HepG2 (cell line): ENCODE data around the gene PSKH1. TPM values are rescaled to one million over a fixed set of nuclear protein-coding genes. Genes with fewer than 3 reads are reported as not detected.

ENCODE experiments used
- ATAC-seq: fragments of 200-7000 bp; cut with Tn5 transposase; 3 replicates; pipeline ENCODE4 v1.9.1; 2020; ENCODE audit warnings: mild to moderate bottlenecking, moderate library complexity
- BruUV-seq: library from RNA; stranded (reverse); fragments of 400-500 nt; replicated peaks from 2 replicates; lab custom pipeline; 2021; lab: Mats Ljungman, UMichigan
- CTCF ChIA-PET: fragments of 300-600 bp; formaldehyde crosslinking; extraction: SDS; loops from one replicate; lab custom pipeline; 2021; ENCODE audit warnings: low total read pairs, inconsistent platforms, low intra/inter-chr PET ratio; lab: Yijun Ruan, JAX
- POLR2A ChIA-PET: fragments of 350-600 bp; sonication (Branson Sonifier 250); formaldehyde crosslinking; loops from one replicate; lab custom pipeline; 2020; ENCODE audit warnings: antibody characterized with exemption, inconsistent platforms; lab: Yijun Ruan, JAX
- DNase-seq: peaks from one replicate; pipeline ENCODE4 v3.0.0-alpha.2; 2015; ENCODE audit warnings: low spot score
- FAIRE-seq: peaks from 3 replicates; lab custom pipeline; 2011; peaks lifted over from hg19 to GRCh38; lab: Jason Lieb, UNC
- H2AFZ ChIP-seq: one replicate; pipeline ENCODE4 v1.6.1; 2011; ENCODE audit warnings: low read length, inconsistent platforms
- H3K27ac ChIP-seq: fragments of 300-600 bp; 3 replicates; pipeline ENCODE4 v1.8.0; 2011; ENCODE audit warnings: mixed run types, mild to moderate bottlenecking, mixed read lengths, low read length, inconsistent platforms; ENCODE audit not compliant: insufficient read depth; ENCODE audit errors: extremely low read length
- H3K27me3 ChIP-seq, 2 experiments: fragments of 200-600 bp in 1 of 2; 2 replicates in 1 of 2; 3 replicates in 1 of 2; pipeline versions ENCODE4 v1.6.0 to v1.8.0; 2011; ENCODE audit warnings: low read length in 2 of 2, mild to moderate bottlenecking in 2 of 2, moderate library complexity in 2 of 2, inconsistent platforms in 1 of 2; ENCODE audit not compliant: insufficient read depth in 2 of 2, control insufficient read depth in 1 of 2
- H3K36me3 ChIP-seq, 2 experiments: fragments of 200-600 bp in 1 of 2; replicated peaks in 1 of 2; 2 replicates in 1 of 2; 3 replicates in 1 of 2; pipeline versions ENCODE4 v1.5.1 to v1.8.0; 2011; ENCODE audit warnings: low read length in 2 of 2, inconsistent platforms in 1 of 2; ENCODE audit not compliant: insufficient read depth in 2 of 2, control insufficient read depth in 1 of 2
- H3K4me1 ChIP-seq: 2 replicates; pipeline ENCODE4 v1.5.1; 2012; ENCODE audit warnings: low read length, inconsistent platforms; ENCODE audit not compliant: insufficient read depth
- H3K4me2 ChIP-seq: 2 replicates; pipeline ENCODE4 v1.6.0; 2011; ENCODE audit warnings: low read depth, low read length, inconsistent platforms
- H3K4me3 ChIP-seq, 3 experiments: fragments of 200-600 bp in 1 of 3; sonication (generic), shearing (Covaris generic) in 1 of 3; replicated peaks in 1 of 3; 2 replicates each; pipeline ENCODE4 v1.5.1; 2011 to 2016; ENCODE audit warnings: low read length in 3 of 3, inconsistent platforms in 2 of 3, low read depth in 2 of 3, mild to moderate bottlenecking in 2 of 3, control low read depth in 1 of 3, mixed read lengths in 1 of 3; ENCODE audit not compliant: insufficient read depth in 1 of 3
- H3K79me2 ChIP-seq: one replicate; pipeline ENCODE4 v1.6.1; 2011; ENCODE audit warnings: low read length, inconsistent platforms; ENCODE audit not compliant: insufficient read depth
- H3K9ac ChIP-seq: 2 replicates; pipeline ENCODE4 v1.6.0; 2011; ENCODE audit warnings: mild to moderate bottlenecking, low read depth, low read length, inconsistent platforms; ENCODE audit not compliant: insufficient read depth
- H3K9me3 ChIP-seq: 2 replicates; pipeline ENCODE4 v1.5.1; 2012; ENCODE audit warnings: mild to moderate bottlenecking, low read length
- H4K20me1 ChIP-seq: 2 replicates; pipeline ENCODE4 v1.6.0; 2011; ENCODE audit warnings: inconsistent platforms, mild to moderate bottlenecking, low read length, moderate library complexity; ENCODE audit not compliant: insufficient read depth
- ADNP ChIP-seq: sonication (generic); formaldehyde crosslinking; IDR thresholded peaks from 2 replicates; pipeline ENCODE4 v1.4.0; 2020; ENCODE audit warnings: missing genetic modification reagents
- JARID2 ChIP-seq: sonication (generic); formaldehyde crosslinking; IDR thresholded peaks from 2 replicates; pipeline ENCODE4 v1.8.1; 2023; ENCODE audit warnings: missing genetic modification reagents, inconsistent platforms; ENCODE audit not compliant: insufficient replicate concordance
- KLF13 ChIP-seq: sonication (generic); formaldehyde crosslinking; IDR thresholded peaks from 2 replicates; pipeline ENCODE4 v1.4.0; 2020; ENCODE audit warnings: mild to moderate bottlenecking, missing genetic modification reagents
- NFATC3 ChIP-seq: sonication (generic); formaldehyde crosslinking; IDR thresholded peaks from 2 replicates; pipeline ENCODE4 v1.5.1; 2020; ENCODE audit warnings: mild to moderate bottlenecking, missing genetic modification reagents
- POLR2G ChIP-seq: fragments of 200-400 bp; formaldehyde crosslinking; IDR thresholded peaks from 2 replicates; pipeline ENCODE4 v1.6.1; 2018; ENCODE audit warnings: mild to moderate bottlenecking, low read depth, low read length, moderate library complexity
- PRDM10 ChIP-seq: sonication (generic); formaldehyde crosslinking; IDR thresholded peaks from 2 replicates; pipeline ENCODE4 v1.4.0; 2020; ENCODE audit warnings: low read depth, missing genetic modification reagents
- SALL1 ChIP-seq: sonication (generic); formaldehyde crosslinking; IDR thresholded peaks from 2 replicates; pipeline ENCODE4 v1.8.0; 2022; ENCODE audit warnings: mild to moderate bottlenecking, missing genetic modification reagents
- ZFX ChIP-seq: sonication (generic); formaldehyde crosslinking; IDR thresholded peaks from 2 replicates; pipeline ENCODE4 v1.4.0; 2020; ENCODE audit warnings: mild to moderate bottlenecking, low read depth, missing genetic modification reagents, moderate library complexity
- ZNF282 ChIP-seq: fragments of 450-650 bp; IDR thresholded peaks from 2 replicates; pipeline ENCODE4 v1.6.1; 2018; ENCODE audit not compliant: partially characterized antibody
- ZNF407 ChIP-seq: sonication (generic); formaldehyde crosslinking; IDR thresholded peaks from one replicate; pipeline ENCODE4 v1.5.1; 2020; ENCODE audit warnings: mild to moderate bottlenecking, missing genetic modification reagents; ENCODE audit errors: not compliant biosample characterization
- WGBS: methylation state at CpG from one replicate; pipeline ENCODE4 v1.1.6; 2017; ENCODE audit warnings: low lambda C conversion rate; 5-methylcytosine and 5-hydroxymethylcytosine counted together
- in situ Hi-C: cut with HindIII; loops from 2 replicates; pipeline ENCODE4 v1.10.0; 2017; ENCODE audit warnings: low pct_unique_long_range_greater_than_20kb; ENCODE audit not compliant: extremely low pct_ligation_motif_present
- intact Hi-C: fragments of 100-400 bp; cut with micrococcal nuclease; formaldehyde crosslinking; loops from one replicate; pipeline ENCODE4 v1.10.0; 2022; ENCODE audit not compliant: unreplicated experiment
- polyA plus RNA-seq, 8 experiments: library from polyadenylated mRNA; depleted of rRNA in 3 of 8; stranded (reverse) in 7 of 8; unstranded in 1 of 8; fragments of >200 nt; fragmentation: Illumina TruSeq in 4 of 8; extraction: Trizol in 4 of 8; gene quantifications; 2 replicates each; pipeline versions ENCODE4 v1.2.1 to v1.2.3, GENCODE V29; 2011 to 2016; ENCODE audit warnings: low read depth in 4 of 8, missing spikeins in 1 of 8, mixed read lengths in 1 of 8; ENCODE audit not compliant: insufficient read depth in 1 of 8
- total RNA-seq, 5 experiments: library from RNA; depleted of rRNA; stranded (reverse); fragments of >200 nt; fragmentation: Illumina TruSeq; extraction: Trizol; gene quantifications; 2 replicates each; pipeline ENCODE4 v1.2.3, GENCODE V29; 2016; ENCODE audit warnings: low read depth in 1 of 5
- TF ChIP-seq, protein P1 (sequence below): IDR thresholded peaks from 2 replicates; pipeline ENCODE4 v1.6.1; 2012; ENCODE audit warnings: inconsistent platforms

Gene PSKH1
- total and polyA plus RNA-seq, 2 of the 13 experiments (the other 11 are each of a cell fraction or from before 2014, with no cell fraction given), result 8.4 to 19.1 TPM

DNA sequence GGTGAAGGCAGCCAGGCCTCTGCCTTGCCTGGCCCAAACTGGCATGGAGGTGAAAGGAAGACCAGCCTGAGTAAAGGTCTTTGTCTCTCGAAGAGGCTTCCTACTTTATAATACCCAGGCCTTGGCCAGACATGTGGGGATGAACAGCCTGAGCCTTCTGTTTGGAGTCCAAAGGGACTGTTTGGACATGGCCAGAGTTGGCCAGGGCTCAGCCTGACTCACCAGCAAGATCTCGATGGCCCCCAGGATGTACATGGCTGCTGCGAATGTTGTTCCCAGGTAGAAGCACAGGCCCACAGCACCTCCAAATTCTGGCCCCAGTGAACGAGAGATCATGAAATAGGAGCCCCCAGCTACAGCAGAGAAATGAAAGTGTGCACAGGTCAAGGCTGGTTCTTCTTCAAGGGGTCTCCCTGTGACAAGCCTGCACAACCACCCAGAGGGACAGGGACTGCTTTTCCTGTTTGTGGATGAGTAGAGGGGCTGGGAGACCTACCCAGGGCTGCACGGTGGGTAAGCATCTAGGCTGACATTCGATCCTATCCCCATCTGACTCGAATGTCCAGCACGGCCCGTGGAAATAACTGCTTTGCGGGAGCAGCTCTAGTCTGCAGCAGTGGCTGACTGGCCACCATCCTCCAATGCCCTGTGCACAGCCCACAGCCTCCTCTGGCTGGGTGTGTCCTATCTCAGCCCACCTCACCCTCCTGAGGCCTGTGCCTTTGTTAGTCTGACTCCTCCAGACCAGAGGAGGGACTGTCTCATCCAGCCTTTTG lies 61.6 kb downstream of the PSKH1 start:
- H3K9ac ChIP-seq, result no peak overlapping the region
- intact Hi-C loops, result no loop called here
- in situ Hi-C loops, result no loop called here
- FAIRE-seq (peak; percentile 23), ATAC-seq (peak; percentile 69), DNase-seq (no peak)
- peaks cover 56 to 77% of the 10 kb centered on the region in 2 experiments for H3K36me3 ChIP-seq
- peaks cover 17% of the 10 kb centered on the region for H3K4me1 ChIP-seq
- H4K20me1 ChIP-seq, result no peaks in the 10 kb centered on the region; the same call in 1 of the 2 replicates
- no peaks in the 10 kb centered on the region for H3K79me2 ChIP-seq
- BruUV-seq, result no TSS peak
- POLR2A ChIA-PET, result interaction anchor here (1.5 to 4.1 kb wide), 3 partner anchors 10 to 11 kb away, joined by 3 to 16 read pairs (median 9); no protein-coding TSS in a partner anchor
- no peaks in the 10 kb centered on the region for H3K27me3 ChIP-seq
- H3K27ac ChIP-seq, result peak overlapping the region; percentile 18
- H3K4me3 ChIP-seq, result no peak overlapping the region
- H3K4me2 ChIP-seq, result no peak overlapping the region
- CTCF ChIA-PET, result no interaction called here
- no peak overlapping the region for H2AFZ ChIP-seq
- 88% methylated on average over 10 of the region's 10 CpGs for WGBS
- no peaks in the 10 kb centered on the region for H3K9me3 ChIP-seq
- TF ChIP-seq POLR2G (peak; percentile 35; the same call in 1 of the 2 replicates), PRDM10 (CRISPR knock-in tag) (no peak), ADNP (no peak), ZFX (CRISPR knock-in tag) (0 out of 2 replicates have a peak, but pooled peaks have one; percentile 18), ZNF407 (CRISPR knock-in tag) (no peak), NFATC3 (CRISPR knock-in tag) (no peak), ZNF282 (no peak), KLF13 (CRISPR knock-in tag) (no peak), JARID2 (no peak), SALL1 (CRISPR knock-in tag) (peak; percentile 41)
- TF ChIP-seq, protein P1, sequence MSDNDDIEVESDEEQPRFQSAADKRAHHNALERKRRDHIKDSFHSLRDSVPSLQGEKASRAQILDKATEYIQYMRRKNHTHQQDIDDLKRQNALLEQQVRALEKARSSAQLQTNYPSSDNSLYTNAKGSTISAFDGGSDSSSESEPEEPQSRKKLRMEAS, result no peak
